SK-N-MC (cell line): ENCODE data around the gene NPLOC4.
A peak's percentile ranks its signal among the peaks of the same experiment; 100 is the strongest.

Experiments used
- EZH2 ChIP-seq: fragments of 200-600 bp; sonication (generic); IDR thresholded peaks from one replicate; pipeline ENCODE4 v1.6.1; 2017; ENCODE audit warnings: antibody characterized with exemption
- FOXP2 ChIP-seq: optimal IDR thresholded peaks from 2 replicates; pipeline ENCODE3; 2011; ENCODE audit warnings: mild to moderate bottlenecking, moderate library complexity; ENCODE audit not compliant: insufficient read depth; ENCODE audit errors: extremely low read length, control extremely low read depth
- POLR2AphosphoS5 ChIP-seq: IDR thresholded peaks from 2 replicates; pipeline ENCODE4 v1.6.1; 2012; ENCODE audit warnings: mild to moderate bottlenecking, low read depth, low read length, borderline replicate concordance

GRCh38 chr17:81636505-81637288, at the start of gene NPLOC4, which contains the start of gene TSPAN10:
- peak; percentile 73 for TF ChIP-seq POLR2AphosphoS5
- TF ChIP-seq EZH2 = no peak
- no peak for TF ChIP-seq FOXP2
